GM18507 (cell line): ENCODE measurements around the gene GPR171.
"Not testable (repeated sequence)": the region's sequence is repeated elsewhere in the genome, so short reads cannot be mapped to it uniquely, and the experiment has no call there.

Experiments used
- DNase-seq: peaks from one replicate; pipeline ENCODE4 v3.0.0; 2011; ENCODE audit warnings: low read depth; ENCODE audit not compliant: insufficient read length; ENCODE audit errors: extremely low spot score
- FAIRE-seq: peaks from 2 replicates; lab custom pipeline; 2011; peaks lifted over from hg19 to GRCh38; lab: Jason Lieb, UNC

GPR171 gene

GRCh38 chr3:151191095-151191494 lies 11.9 kb downstream of the GPR171 start:
- no peak for FAIRE-seq
- DNase-seq, result no peak

GRCh38 chr3:151183265-151183671 lies 19.7 kb downstream of the GPR171 start:
- FAIRE-seq, result no peak
- no peak for DNase-seq

GRCh38 chr3:151182349-151183079 lies 20.5 kb downstream of the GPR171 start:
- FAIRE-seq, result no peak
- DNase-seq, result no peak

- FAIRE-seq (no peak), DNase-seq (no peak)
Measured at GRCh38 chr3:151178208-151178845, 24.7 kb downstream of the GPR171 start.

GRCh38 chr3:151175952-151176351 lies 27.1 kb downstream of the GPR171 start:
- DNase-seq (no peak), FAIRE-seq (no peak)

GRCh38 chr3:151174351-151174750 lies 28.7 kb downstream of the GPR171 start:
- FAIRE-seq (no peak), DNase-seq (no peak)

- FAIRE-seq, result peak; percentile 88
- DNase-seq, result no peak
Measured at GRCh38 chr3:151171145-151171757, 31.8 kb downstream of the GPR171 start.

GRCh38 chr3:151169948-151170679 lies 32.9 kb downstream of the GPR171 start:
- FAIRE-seq, result peak; percentile 80
- DNase-seq, result not testable (repeated sequence)

GRCh38 chr3:151169262-151169947 lies 33.6 kb downstream of the GPR171 start:
- DNase-seq, result no peak
- FAIRE-seq, result no peak

- peak; percentile 58 for DNase-seq
- FAIRE-seq, result peak; percentile 84
Measured at GRCh38 chr3:151168269-151169094, 34.5 kb downstream of the GPR171 start.

GRCh38 chr3:151166161-151166560 lies 36.9 kb downstream of the GPR171 start:
- DNase-seq (no peak), FAIRE-seq (no peak)

- DNase-seq, result no peak
- no peak for FAIRE-seq
Measured at GRCh38 chr3:151165226-151165625, 37.8 kb downstream of the GPR171 start.

GRCh38 chr3:151159806-151160205 lies 43.2 kb downstream of the GPR171 start:
- FAIRE-seq, result no peak

GRCh38 chr3:151156618-151157216 lies 46.3 kb downstream of the GPR171 start:
- DNase-seq (peak; percentile 28), FAIRE-seq (peak; percentile 82)

More at GRCh38 chr3:151159806-151160205, 43.2 kb downstream of the GPR171 start:
- no peak for DNase-seq

GRCh38 chr3:151155409-151156128 lies 47.4 kb downstream of the GPR171 start:
- FAIRE-seq, result no peak

GRCh38 chr3:151154566-151154965 lies 48.5 kb downstream of the GPR171 start:
- FAIRE-seq, result no peak

More at GRCh38 chr3:151155409-151156128, 47.4 kb downstream of the GPR171 start:
- DNase-seq, result no peak

GRCh38 chr3:151152455-151153079 lies 50.4 kb downstream of the GPR171 start:
- no peak for FAIRE-seq
- DNase-seq, result no peak

More at GRCh38 chr3:151154566-151154965, 48.5 kb downstream of the GPR171 start:
- no peak for DNase-seq
